GM13977 (cell line): ENCODE measurements around the gene TEDC1.

ENCODE experiments used
- DNase-seq: peaks from one replicate; pipeline ENCODE4 v3.0.0; 2012; ENCODE audit warnings: low spot score
- in situ Hi-C: fragments of 300-500 bp; cut with MboI; formaldehyde crosslinking; loops from one replicate; pipeline ENCODE4 v1.12.0; 2022; ENCODE audit warnings: low sequenced_read_pairs, low pct_unique_long_range_greater_than_20kb, mixed read lengths, inconsistent platforms; ENCODE audit not compliant: unreplicated experiment
- TF ChIP-seq, protein P1 (sequence below): IDR thresholded peaks from 2 replicates; pipeline ENCODE4 v1.5.1; 2012; ENCODE audit warnings: mild to moderate bottlenecking, control low read depth; ENCODE audit not compliant: insufficient read depth; ENCODE audit errors: extremely low read depth, missing control alignments

TEDC1 gene

DNA sequence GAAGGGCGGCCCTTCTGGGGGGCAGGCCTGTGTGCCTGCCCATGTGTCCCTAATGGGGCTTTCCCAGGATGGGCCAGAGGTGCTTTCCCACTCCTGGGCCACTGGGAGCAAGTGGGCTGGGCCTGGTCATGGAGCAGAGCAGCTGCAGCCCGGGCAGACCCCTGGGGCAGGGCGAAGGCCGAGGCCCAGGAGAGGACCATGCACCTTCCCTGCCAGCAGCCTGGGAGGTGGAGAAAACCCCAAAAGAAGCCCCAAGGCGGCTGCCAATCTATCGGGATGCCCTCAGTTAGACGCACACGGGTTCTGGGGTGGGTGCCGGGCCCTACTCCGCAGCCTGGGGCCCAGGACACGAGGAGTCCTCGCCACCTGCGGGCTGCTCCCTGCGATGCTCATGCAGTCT lies 32.5 kb upstream of the TEDC1 start:
- in situ Hi-C loops, result no loop called here
- no peak for DNase-seq
- TF ChIP-seq, protein P1, sequence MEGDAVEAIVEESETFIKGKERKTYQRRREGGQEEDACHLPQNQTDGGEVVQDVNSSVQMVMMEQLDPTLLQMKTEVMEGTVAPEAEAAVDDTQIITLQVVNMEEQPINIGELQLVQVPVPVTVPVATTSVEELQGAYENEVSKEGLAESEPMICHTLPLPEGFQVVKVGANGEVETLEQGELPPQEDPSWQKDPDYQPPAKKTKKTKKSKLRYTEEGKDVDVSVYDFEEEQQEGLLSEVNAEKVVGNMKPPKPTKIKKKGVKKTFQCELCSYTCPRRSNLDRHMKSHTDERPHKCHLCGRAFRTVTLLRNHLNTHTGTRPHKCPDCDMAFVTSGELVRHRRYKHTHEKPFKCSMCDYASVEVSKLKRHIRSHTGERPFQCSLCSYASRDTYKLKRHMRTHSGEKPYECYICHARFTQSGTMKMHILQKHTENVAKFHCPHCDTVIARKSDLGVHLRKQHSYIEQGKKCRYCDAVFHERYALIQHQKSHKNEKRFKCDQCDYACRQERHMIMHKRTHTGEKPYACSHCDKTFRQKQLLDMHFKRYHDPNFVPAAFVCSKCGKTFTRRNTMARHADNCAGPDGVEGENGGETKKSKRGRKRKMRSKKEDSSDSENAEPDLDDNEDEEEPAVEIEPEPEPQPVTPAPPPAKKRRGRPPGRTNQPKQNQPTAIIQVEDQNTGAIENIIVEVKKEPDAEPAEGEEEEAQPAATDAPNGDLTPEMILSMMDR, result no peak

DNA sequence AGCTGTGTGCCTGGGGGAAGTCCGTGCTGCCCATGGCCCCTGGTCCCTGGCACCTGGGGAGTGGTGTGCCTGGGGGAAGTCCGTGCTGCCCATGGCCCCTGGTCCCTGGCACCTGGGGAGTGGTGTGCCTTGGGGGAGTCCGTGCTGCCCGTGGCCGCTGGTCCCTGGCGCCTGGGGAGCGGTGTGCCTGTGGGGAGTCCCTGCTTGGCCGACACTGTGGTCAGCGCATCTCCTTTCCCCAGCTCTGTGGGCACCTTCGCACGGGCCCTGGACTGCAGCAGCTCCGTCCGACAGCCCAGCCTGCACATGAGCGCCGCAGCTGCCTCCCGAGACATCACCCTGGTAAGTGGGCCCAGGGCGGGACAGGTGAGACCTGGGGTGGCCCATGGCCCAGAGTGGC lies 30.9 kb upstream of the TEDC1 start:
- TF ChIP-seq, protein P1, result no peak
- no peak for DNase-seq
- in situ Hi-C loops, result no loop called here

- DNase-seq, result no peak
- in situ Hi-C loops, result no loop called here
- TF ChIP-seq, protein P1, result no peak
Observed at GRCh38 chr14:105460616-105461015, 30.4 kb upstream of the TEDC1 start.

GRCh38 chr14:105461903-105462302 lies 29.1 kb upstream of the TEDC1 start:
- in situ Hi-C loops, result no loop called here
- TF ChIP-seq, protein P1, result no peak
- DNase-seq, result no peak

DNA sequence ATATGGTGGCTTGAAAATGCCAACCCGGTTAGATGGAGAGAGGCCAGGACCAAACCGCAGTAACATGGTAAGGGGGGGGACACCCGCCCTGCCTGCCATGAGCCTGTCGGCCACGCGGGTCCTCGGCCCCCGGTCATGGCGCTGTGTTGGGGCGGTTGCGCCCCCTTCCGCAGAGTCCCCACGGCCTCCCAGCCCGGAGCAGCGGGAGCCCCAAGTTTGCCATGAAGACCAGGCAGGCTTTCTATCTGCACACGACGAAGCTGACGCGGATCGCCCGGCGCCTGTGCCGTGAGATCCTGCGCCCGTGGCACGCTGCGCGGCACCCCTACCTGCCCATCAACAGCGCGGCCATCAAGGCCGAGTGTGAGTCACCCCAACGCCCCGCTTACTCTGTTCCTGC lies 26.5 kb upstream of the TEDC1 start:
- in situ Hi-C loops, result no loop called here
- TF ChIP-seq, protein P1, result no peak
- no peak for DNase-seq

DNA sequence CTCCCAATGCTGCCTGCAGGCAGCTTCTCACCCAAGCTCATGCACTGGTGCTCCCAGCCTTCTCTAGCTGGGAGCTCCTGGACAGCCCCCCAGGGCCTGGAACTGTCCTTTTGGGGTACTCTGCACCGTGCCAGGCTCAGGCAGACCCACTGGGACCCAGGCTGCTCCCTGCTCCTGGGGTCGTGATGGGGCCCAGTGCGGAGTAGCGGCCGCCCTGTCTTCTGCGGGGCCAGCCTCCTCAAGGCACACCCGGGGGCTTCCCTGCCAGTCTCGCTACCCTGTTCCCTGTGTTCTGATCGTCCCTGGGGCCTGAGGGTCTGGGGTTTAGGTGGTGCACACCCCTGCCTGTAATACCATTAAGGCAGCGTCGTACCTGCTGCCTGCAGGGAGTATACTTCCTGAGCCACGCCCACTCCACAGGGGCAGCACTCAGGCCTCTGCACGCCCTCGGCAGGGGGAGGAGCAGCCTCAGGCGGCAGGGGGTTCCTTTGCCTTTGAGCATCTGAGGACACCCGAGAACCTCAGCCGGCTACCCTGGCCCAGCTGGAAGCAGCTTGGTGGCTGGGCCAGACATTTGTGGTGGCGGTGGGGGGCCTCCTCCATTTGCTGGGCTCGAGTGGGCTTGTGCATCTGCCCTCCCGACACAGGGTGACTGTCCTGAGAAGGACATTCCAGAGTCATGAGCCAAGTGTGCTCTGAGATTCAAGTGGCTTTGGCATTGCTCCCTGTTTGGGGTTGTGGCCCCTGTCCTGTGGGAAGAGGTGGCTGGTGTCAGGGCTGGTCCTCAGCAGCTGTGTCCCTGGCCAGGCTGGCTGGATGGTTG lies 25.6 kb upstream of the TEDC1 start:
- DNase-seq, result no peak
- TF ChIP-seq, protein P1, result no peak
- in situ Hi-C loops, result no loop called here
